GM19035 (cell line): ENCODE results near the gene CDC42EP5.
A peak's percentile ranks its signal among the peaks of the same experiment; 100 is the strongest.

Experiments used
- ATAC-seq: cut with Tn5 transposase; IDR thresholded peaks from one replicate; pipeline ENCODE4 v1.9.1; 2021; ENCODE audit not compliant: unreplicated experiment

The CDC42EP5 gene

DNA sequence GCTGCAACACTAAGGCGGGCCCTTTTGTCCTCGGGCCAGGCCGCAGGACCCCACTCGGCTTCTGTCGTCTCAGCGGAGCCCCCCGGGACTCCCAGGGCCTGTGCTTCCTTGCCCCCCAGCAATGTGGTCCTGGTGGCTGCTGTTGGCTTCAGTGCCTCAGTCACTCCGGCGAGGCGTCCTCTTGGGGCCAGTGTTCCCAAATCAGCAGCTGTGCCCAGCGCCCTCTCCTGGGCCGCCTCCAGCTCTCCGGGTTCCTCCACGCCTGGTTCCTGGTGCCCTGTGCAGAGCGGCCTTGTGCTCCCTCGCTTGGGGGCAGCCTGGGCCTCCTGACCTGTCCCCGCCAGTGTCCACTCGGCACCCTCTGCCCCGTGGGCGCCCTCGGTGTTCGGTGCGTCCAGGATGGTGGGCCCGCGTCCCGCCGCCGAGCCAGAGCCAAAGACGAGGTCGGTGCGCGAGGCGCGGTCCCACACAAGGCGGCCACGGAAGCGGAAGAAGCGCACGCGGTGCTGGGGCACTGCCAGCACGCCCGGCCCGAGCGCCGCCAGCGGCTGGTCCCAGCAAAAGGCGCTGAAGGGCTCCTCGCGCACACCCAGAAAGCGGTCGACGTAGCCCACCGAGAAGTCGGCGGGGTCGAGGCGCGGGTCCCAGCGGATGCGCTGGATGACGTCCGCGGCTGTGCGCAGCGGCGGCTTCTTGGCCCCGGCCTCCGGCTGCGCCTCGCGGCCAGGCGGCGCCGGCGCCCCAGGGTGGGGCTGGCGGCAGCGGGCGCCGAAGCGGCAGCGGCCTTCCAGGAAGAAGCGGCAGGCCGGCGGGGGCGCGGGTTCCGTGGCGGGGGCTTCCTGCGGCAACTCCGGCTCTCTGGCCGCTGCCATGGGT, 10.2 kb downstream of the CDC42EP5 start:
- peak; percentile 20 for ATAC-seq

DNA sequence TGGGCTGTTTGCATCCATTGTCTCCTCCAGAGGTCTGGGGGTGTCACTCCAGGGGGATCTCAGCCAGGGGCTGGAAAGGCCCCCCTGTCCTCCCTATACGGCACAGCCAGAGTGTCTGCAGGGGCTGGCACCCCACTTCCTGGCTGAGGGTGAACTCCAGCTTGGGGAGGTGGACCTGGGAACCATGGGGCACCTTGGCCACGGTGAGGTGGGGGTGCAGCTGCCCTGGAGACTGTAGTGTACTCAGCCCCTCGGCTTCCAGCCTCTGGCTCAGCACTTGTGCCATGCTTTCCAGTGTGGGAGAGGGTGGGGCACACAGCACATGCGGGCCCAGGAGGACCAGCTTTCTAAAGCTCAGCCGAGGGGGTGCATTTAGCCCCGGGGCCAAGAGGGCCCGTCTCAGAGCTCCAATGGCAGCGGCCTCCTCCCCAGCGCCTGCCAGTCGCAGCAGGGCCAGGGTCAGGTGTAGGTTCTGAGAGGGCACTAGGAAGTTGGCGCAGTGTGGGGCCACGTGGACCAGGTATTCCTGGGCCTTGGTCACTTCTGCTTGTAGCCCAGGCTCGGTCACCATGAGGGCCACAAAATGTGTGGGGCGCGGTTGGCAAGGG, 10.9 kb downstream of the CDC42EP5 start:
- ATAC-seq: no peak

DNA sequence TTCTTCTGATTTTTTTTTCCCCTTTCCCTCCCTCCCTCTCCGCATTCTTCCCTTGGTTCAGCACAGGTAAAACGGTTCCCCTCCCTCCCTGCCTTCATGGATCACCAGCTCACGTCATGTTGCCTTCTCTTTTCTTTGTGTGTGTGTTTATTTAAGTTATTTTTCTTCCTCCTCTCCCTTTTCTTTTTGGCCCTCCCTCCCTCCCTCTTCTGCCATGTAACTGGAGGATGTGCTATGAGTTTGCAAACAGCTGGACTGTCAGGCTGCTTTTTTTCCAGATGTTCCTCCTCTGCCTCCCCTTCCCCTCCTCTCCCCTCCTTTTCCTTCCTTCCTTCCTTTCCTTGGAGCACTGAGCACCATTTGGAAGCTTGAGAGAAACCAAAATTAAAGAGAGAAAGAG, 11.5 kb downstream of the CDC42EP5 start:
- no peak for ATAC-seq

DNA sequence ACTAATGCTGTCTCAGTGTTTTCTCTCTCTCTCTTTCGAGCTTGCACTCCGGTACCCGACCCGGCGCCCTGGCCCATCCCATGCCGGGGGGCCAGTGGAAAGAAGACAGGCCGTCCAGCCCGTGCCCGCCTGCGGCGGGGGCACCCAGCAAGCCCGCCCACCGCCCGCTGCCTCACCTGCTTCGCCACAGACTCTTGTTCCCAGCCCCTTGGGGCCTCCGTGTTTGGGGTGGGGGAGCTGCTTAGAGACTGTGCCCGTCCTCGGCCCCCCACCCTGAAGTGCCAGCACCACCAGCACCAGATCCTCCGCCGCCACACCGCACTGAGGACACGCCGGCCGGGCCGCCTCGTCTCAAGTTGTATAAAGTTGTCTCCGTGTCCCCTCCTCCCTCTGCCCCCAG, 11.9 kb downstream of the CDC42EP5 start:
- ATAC-seq: no peak

DNA sequence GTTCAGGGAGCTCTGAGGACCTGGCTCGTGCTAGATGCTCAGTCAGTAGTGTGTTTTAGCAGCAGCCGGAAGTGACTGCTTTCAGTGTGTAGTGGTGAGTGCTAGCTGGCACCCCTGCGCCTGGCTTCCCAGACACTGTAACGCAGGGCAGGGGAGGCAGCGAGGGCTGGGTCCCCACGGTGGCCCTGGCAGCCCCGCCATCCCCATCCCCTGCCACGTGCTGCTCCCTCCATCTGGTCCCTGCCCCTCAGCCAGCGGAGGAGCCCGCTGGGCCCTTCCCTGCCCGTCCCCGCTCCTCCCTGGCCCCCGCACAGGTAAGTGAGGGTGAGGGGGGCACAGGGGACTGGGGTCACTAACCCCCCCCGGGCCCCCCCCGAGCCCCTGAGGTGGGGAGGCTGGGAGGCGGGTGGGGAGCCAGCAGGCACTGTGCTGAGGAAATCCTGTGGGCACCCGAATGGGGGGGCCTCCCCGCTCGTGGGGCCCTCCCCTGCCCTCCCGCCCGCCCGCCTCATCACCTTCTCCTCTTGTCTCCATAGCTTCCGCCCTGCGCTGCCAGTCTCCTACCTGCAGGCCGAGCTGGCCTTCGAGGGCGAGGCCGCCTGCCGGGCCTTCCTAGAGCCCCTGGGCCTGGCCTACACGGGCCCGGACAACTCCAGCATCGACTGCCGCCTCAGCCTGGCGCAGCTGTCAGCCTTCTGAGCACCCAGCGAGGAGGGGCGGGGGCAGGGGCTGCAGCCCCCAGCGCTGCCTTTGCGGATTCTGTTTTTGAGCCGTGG, 12.7 kb downstream of the CDC42EP5 start:
- ATAC-seq: no peak

DNA sequence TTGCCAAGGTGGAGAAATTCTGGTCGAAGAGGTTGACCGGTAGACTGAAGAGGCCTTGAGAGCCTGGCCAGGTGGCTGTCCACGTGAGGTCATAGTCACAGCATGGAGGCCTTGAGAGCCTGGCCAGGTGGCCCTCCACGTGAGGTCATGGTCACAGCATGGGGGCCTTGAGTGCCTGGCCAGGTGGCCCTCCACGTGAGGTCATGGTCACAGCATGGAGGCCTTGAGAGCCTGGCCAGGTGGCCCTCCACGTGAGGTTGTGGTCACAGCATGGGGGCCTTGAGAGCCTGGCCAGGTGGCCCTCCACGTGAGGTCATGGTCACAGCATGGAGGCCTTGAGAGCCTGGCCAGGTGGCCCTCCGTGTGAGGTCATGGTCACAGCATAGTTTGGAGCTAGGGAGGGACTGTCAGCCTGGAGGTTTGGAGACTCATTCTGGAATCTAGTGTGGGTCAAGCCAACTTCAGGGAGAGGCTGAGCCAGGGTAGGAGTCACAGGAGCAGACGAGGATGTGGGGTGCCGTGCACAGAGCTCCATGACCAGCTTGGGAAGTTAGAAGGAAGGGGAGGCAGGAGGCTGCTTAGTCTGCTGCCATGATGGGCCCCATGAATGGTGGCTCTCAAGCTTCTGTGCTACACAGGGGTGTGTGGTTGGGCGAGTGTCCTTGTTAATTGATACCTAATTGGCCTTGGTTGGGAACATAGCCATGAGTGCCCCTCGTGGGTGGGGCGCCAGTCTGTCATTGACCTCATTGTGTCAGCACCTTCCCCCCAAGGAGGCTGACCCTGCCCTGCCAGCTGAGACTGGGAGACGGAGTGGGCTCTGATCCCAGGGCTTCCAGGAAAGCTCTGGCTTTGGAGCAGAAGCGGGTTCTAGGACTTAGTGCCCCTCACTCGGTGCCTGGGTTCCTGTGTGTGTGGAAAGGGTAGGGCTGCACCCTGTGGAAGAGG, 13.5 kb downstream of the CDC42EP5 start:
- ATAC-seq: no peak

DNA sequence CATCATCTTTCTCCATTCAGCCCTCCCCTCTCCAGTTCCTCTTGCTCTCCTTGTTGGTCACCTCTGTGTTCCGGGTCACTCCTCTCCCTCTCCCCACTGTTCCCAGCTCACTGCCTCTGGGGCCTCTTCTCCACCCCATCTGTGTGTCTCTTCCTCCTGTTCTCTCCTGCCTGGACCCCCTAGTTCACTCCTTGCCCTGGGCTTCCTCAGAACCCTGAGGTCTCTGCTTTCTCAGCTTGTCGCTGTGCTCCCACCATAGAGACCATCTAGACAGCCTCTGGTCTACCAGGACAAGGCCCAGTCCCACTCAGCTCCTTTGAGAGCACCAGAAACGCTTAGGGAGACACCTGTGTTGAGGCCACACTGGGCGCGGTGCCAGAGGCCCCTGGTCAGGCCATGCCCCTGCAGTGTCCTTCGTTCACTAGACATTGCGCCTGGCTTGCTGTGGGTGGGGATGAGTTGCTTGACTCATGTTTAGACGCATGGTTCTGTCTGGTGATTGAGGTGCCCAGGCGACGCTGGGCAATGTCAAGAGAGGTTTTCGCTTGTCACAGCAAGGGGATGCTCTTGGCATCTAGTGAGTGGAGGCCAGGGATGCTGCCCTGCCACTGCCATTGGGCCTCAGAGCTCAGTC, 14.3 kb downstream of the CDC42EP5 start:
- no peak for ATAC-seq

DNA sequence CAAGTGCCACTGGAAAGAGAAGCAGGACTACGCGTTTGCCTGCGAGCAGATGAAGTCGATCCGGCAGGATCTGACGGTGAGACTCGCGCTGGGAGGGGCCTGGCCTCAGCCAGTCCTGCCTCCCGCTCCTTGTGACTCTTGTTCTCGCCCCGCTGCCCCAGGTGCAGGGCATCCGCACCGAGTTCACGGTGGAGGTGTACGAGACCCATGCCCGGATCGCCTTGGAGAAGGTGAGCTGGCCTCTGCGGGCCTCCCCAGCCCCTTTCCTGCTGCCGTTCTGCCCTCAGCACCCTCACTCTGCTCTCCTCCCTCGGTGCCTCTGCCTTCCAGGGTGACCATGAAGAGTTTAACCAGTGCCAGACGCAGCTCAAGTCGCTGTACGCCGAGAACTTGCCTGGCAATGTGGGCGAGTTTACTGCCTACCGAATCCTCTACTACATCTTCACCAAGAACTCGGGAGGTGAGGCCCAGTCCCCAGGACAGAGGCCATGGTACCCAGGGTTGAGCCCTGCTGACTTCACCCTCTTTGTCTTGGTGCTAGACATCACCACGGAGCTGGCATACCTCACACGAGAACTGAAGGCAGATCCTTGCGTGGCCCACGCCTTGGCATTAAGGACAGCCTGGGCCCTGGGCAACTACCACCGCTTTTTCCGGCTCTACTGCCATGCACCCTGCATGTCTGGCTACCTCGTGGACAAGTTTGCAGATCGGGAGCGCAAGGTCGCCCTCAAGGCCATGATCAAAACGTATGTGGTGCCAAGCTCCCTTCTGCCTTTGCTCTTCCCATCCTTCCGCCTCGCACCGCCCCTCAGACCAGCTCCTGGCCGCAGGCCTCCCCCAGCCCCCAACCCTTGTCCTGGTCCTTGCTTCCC, 15.1 kb downstream of the CDC42EP5 start:
- no peak for ATAC-seq

DNA sequence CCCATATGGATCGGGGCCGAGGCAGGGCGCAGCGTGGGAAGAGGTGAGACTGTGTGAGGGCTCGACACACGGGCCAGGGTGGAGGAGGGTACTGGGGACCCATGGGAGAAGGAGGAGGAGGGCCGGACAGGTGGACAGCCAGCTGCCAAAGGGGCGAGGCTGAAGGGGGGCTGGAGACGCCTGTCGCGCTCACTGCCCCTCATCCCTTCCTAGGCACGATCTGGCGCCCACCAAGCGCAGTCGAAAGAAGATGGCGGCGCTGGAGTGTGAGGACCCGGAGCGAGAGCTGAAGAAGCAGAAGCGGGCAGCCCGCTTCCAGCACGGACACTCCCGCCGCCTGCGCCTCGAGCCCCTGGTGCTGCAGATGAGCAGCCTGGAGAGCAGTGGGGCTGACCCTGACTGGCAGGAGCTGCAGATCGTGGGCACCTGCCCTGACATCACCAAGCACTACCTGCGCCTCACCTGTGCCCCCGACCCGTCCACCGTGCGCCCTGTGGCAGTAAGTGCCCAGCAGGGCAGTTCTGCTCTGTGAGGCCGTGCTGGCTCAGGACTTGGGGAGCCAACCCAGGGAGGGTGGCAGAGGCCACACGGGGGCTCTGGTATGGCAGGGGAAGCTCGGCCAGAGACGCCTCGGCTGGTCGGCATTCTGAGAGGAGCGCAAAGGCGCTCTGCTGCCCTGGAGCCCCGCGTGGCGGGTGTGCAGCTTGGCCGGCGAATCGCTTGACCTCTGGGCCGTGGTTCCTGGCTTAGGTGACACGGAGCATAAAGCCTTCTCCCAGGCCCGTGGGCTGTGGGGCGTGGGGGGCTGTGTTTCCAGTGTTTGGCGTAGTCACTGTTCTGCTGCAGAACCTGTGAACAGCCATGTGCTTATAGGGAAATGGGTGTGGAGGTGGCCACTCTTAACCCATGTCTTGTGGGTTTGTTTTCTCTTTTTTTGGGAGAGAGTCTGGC, 16.4 kb downstream of the CDC42EP5 start:
- ATAC-seq: no peak

DNA sequence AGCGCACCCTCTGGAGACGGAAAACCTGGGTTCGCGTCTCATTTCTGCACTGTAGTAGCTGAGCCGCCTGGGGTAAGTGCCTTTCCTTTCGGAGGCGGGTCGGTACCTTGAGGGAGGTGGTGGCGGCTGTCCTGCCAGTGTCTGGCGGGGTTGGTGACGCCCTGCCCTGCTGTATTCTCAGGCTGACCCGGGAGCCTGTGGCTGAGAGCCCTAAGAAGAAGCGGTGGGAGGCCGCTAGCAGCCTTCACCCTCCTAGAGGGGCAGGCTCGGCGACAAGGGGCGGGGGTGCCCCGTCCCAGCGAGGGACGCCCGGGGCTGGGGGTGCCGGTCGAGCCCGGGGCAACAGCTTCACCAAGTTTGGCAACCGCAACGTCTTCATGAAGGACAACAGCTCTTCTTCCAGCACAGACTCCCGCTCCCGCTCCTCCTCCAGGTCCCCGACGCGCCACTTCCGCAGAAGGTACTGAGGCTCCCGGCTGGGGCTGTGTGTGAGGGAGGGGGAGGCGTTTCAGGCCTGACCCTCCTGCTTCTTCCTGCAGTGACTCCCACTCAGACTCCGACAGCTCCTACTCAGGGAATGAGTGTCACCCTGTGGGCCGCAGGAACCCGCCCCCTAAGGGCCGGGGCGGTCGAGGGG, 17.2 kb downstream of the CDC42EP5 start:
- ATAC-seq: no peak

DNA sequence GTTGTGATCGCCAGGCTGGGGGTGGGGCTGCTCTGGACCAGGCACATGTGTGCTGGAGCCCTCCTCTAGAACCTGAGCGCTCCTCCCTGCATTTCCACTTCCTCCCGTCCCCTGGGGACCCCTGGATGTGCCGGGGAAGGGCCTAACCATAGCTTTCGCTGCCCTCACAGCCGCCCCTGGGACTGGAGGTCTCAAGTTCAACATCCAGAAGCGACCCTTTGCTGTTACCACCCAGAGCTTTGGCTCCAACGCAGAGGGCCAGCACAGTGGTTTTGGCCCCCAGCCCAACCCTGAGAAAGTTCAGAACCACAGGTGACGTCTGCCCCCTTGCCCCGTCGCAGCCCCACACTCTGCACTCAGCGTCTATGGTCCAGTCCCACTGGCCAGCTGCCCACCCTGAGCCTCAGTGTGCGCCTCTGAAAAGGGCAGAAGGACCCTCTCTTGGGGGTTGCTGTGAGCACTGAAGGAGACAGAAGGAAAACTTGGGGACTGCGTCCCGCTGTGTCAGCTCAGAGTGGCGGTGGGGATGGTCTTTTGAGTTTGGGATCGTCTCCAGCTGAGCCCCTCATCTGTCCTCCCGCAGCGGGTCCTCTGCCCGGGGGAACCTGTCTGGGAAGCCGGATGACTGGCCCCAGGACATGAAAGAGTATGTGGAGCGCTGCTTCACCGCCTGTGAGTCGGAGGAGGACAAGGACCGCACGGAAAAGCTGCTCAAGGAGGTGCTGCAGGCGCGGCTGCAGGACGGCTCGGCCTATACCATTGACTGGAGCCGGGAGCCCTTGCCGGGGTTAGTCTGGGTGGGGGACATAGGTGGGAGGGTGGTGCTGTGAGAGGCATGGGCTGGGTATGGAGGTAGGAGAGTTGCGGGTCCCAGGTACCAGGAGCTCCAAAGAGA, 18.1 kb downstream of the CDC42EP5 start:
- no peak for ATAC-seq

DNA sequence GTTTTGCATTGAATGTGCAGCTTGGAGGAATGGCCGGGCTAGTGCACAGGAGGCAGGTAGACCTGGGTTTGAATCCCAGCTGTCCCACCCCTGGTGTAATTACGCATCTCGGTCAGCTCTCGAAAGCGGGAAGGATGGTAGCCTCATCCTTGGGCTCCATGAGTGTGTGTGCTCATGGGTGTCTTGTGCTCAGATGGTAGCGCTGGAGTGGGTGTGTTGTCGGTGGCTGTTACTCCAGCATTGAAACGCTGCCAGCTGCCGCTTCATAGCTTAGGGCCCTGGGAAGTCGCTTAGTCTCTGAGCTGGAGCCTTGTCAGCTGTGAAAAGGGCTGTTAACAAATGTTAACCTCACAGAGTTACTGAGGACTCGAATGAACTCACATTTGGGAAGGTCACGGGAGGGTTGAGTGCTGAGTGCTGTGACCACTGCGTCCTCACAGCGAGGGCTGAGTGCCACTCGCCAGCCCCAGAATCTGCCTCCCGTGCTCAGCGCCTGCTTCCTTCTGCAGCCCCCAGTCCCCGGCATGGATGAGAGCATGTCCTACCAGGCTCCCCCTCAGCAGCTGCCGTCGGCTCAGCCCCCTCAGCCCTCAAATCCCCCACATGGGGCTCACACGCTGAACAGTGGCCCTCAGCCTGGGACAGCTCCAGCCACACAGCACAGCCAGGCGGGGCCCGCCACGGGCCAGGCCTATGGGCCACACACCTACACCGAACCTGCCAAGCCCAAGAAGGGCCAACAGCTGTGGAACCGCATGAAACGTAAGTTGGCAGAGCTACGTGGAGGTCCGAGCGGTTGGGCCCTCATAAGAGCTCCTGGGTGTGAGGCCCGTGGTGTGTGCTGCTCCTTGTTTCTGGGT, 18.9 kb downstream of the CDC42EP5 start:
- no peak for ATAC-seq

DNA sequence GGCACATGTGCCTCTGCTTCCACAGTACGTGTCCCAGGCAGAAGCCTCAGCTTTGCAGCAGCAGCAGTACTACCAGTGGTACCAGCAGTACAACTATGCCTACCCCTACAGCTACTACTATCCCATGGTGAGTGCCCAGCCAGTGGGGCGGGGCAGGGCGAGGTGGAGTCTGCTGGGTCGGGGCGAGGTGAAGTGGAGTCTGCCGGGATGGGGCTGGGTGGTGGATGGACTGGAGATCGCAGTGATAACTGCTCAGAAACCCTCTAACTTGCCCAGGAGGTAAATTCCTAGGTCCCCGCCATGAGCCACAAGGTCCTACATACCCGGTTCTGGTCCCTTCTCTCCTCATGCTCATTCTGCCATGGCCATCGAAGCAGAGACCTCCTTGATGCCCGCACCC, 20.5 kb downstream of the CDC42EP5 start:
- ATAC-seq: no peak

DNA sequence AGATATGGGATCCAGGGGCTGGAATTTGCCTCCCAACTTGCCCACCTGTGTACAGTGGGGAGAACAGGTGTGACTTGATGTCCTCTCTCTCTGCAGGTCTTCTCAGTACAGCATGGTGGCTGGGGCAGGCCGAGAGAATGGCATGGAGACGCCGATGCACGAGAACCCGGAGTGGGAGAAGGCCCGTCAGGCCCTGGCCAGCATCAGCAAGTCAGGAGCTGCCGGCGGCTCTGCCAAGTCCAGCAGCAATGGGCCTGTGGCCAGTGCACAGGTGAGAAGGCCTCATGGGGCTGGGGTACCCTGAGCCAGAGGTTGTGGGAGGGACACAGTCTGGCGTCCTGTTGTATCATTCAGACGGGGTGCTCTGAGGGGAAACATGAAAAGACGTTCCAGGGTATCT, 21.1 kb downstream of the CDC42EP5 start:
- ATAC-seq: no peak

DNA sequence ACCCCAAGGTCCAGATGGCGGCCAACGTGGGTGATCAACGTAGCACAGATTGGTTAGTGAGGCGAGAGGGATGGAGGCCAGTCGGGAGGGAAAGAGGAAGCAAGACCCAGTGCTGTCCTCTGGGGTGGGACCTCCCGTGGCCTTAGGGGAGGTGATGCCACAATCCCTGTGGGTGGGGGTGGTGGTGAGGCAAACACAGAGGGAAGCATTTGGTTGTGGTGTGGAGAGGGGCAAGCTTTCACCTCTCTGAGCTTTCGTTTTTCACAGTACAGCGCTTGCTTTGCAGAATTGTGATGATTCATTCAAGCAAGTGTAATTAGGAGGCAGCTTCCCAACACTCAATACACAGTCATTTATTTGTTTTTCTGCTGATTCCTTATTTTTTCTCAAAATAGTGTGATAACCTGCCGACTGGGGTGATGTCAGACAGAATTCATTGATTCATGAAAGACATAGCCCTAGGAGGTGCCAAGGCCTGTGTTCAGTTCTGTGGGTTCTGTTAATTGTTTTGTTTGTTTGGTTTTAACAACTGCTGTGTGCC, 21.7 kb downstream of the CDC42EP5 start:
- no peak for ATAC-seq

DNA sequence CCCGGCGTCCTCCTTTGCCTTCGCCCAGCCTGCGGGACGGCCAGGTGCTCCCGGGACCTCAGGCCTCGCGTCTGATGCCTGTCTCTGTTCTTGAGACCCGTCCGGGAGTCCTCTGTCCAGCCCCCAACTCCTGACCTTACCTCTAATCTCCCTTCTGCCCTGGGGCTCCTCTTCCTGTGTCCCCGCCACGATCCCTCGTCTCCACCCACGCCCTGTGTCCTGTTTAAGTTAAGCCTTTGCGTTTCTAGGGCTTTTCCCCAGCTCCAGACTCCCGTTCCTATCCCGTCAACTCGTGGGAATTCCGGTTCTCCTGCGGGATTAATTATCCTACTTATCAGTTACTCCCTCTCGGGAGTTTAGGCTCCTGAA, 23.4 kb downstream of the CDC42EP5 start:
- peak; percentile 3 for ATAC-seq
